ENCODE data around the gene CCDC12.
A peak's percentile ranks its signal among the peaks of the same experiment; 100 is the strongest.

Gene CCDC12

GRCh38 chr3:46889381-46890110 lies 87.0 kb downstream of the CCDC12 start:
- H3K36me3 ChIP-seq (ENCODE audit: insufficient read depth, low read length): no peaks in the 10 kb centered on the region

DNA sequence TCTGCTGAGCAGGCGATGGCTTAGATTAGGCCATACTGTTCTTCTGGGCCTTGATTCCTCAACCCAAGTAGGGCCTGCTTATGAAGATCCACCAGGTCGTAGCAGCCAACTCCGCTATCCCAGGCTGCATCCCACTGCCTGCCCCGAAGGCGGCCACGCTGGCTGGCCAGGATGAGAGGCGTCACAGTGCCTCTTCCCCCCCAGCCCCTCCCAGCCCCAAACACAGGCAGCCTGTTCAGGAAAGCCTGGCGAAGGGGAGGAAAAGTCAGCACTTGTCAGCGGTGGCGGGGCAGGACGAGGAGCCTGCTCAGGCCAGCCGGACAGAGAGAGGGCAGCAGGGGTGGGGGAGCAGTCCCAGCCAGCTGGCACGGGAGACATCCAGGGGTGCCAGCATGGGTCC lies 87.8 kb downstream of the CCDC12 start:
- H3K4me1 ChIP-seq (ENCODE audit: insufficient read depth, low read length): peaks cover 55% of the 10 kb centered on the region

More at GRCh38 chr3:46889381-46890110, 87.0 kb downstream of the CCDC12 start:
- H3K9me3 ChIP-seq (ENCODE audit: control insufficient read depth, insufficient read depth, low read length): no peaks in the 10 kb centered on the region
- H3K4me1 ChIP-seq (ENCODE audit: insufficient read depth, low read length): peaks cover 46% of the 10 kb centered on the region
- no peak overlapping the region for H3K9ac ChIP-seq (ENCODE audit: low read depth, low read length)

GRCh38 chr3:46887980-46888494 lies 88.5 kb downstream of the CCDC12 start:
- Histone ChIP-seq H3K9ac (ENCODE audit: low read depth, low read length) (no peak overlapping the region), H3K4me1 (ENCODE audit: insufficient read depth, low read length) (peaks cover 50% of the 10 kb centered on the region), H3K36me3 (ENCODE audit: insufficient read depth, low read length) (no peaks in the 10 kb centered on the region)

More for the DNA sequence above, 87.8 kb downstream of the CCDC12 start:
- H3K9ac ChIP-seq (ENCODE audit: low read depth, low read length): no peak overlapping the region
- no peaks in the 10 kb centered on the region for H3K36me3 ChIP-seq (ENCODE audit: insufficient read depth, low read length)
- no peaks in the 10 kb centered on the region for H3K9me3 ChIP-seq (ENCODE audit: control insufficient read depth, insufficient read depth, low read length)

GRCh38 chr3:46885612-46886011 lies 90.9 kb downstream of the CCDC12 start:
- Histone ChIP-seq H3K36me3 (ENCODE audit: insufficient read depth, low read length) (no peaks in the 10 kb centered on the region), H3K9me3 (ENCODE audit: control insufficient read depth, insufficient read depth, low read length) (no peaks in the 10 kb centered on the region), H3K4me1 (ENCODE audit: insufficient read depth, low read length) (peaks cover 49% of the 10 kb centered on the region), H3K9ac (ENCODE audit: low read depth, low read length) (no peak overlapping the region)

More at GRCh38 chr3:46887980-46888494, 88.5 kb downstream of the CCDC12 start:
- no peaks in the 10 kb centered on the region for H3K9me3 ChIP-seq (ENCODE audit: control insufficient read depth, insufficient read depth, low read length)

DNA sequence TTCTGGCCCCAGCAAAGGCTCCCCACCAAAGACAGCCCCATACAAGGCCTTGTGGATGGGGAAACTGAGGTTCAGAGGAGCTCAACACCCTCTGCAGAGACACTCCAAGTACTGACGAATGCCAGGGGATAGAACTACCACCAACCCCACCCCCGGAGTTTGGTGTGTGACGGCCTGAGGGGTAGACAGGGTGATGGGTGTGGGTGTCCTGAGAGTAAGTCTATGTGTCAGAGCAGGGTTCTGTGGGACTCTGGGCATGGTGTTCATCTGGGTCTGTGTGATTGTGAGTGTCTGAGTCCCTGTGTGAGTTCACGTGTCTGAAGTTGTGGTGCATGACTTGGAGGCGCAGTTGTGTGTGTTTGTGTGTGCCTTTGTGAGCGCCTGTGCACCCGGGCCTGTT lies 91.6 kb downstream of the CCDC12 start:
- no peak overlapping the region for H3K9ac ChIP-seq (ENCODE audit: low read depth, low read length)
- no peaks in the 10 kb centered on the region for H3K36me3 ChIP-seq (ENCODE audit: insufficient read depth, low read length)
- H3K9me3 ChIP-seq (ENCODE audit: control insufficient read depth, insufficient read depth, low read length): no peaks in the 10 kb centered on the region
- peaks cover 46% of the 10 kb centered on the region for H3K4me1 ChIP-seq (ENCODE audit: insufficient read depth, low read length)

- Histone ChIP-seq H3K9me3 (ENCODE audit: control insufficient read depth, insufficient read depth, low read length) (no peaks in the 10 kb centered on the region), H3K4me1 (ENCODE audit: insufficient read depth, low read length) (peaks cover 41% of the 10 kb centered on the region), H3K36me3 (ENCODE audit: insufficient read depth, low read length) (no peaks in the 10 kb centered on the region), H3K9ac (ENCODE audit: low read depth, low read length) (no peak overlapping the region)
Measured at GRCh38 chr3:46884427-46884826, 92.1 kb downstream of the CCDC12 start.

- peak overlapping the region; percentile 54; the same call in 1 of the 2 replicates for H3K9ac ChIP-seq (ENCODE audit: low read depth, low read length)
- peaks cover 38% of the 10 kb centered on the region for H3K4me1 ChIP-seq (ENCODE audit: insufficient read depth, low read length)
- H3K36me3 ChIP-seq (ENCODE audit: insufficient read depth, low read length): no peaks in the 10 kb centered on the region
- H3K9me3 ChIP-seq (ENCODE audit: control insufficient read depth, insufficient read depth, low read length): no peaks in the 10 kb centered on the region
Measured at GRCh38 chr3:46883830-46884185, 92.7 kb downstream of the CCDC12 start.

DNA sequence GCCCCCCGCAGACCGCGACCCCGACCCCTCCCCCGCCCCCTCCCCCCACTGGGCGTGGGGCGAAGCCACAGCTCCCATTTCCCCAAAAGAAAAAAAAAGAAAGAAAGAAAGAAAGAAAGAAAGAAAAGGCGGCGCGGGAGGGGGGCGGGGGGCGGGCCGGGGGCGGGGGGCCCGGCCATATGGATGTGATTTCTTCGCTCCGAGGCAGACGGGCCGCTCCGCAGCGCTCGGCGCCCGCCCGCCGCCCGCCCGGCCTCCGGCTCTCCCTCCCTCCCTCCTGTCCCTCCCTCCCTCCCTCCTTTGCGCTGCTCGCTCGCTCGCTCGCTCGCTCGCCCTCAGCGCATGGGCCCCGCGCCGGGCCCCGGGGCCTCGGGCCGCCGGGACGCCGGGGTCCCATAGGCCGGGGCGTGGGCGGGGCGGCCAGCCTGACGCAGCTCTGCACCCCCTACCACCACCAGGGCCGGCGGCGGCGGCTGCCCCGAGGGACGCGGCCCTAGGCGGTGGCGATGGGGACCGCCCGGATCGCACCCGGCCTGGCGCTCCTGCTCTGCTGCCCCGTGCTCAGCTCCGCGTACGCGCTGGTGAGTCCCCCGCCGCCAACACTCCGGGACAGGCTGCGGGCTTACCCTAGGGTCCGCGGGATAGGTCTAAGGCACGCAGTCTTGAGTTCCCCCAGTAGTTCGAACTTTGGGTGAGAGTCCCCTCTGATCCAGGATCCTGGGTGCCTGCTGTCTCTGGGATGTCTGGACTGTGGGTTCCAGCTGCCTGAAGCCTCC lies 93.3 kb downstream of the CCDC12 start:
- H3K36me3 ChIP-seq (ENCODE audit: insufficient read depth, low read length): no peaks in the 10 kb centered on the region
- no peaks in the 10 kb centered on the region for H3K9me3 ChIP-seq (ENCODE audit: control insufficient read depth, insufficient read depth, low read length)
- peak overlapping the region; percentile 54; the same call in 1 of the 2 replicates for H3K9ac ChIP-seq (ENCODE audit: low read depth, low read length)
- H3K4me1 ChIP-seq (ENCODE audit: insufficient read depth, low read length): peaks cover 33% of the 10 kb centered on the region

DNA sequence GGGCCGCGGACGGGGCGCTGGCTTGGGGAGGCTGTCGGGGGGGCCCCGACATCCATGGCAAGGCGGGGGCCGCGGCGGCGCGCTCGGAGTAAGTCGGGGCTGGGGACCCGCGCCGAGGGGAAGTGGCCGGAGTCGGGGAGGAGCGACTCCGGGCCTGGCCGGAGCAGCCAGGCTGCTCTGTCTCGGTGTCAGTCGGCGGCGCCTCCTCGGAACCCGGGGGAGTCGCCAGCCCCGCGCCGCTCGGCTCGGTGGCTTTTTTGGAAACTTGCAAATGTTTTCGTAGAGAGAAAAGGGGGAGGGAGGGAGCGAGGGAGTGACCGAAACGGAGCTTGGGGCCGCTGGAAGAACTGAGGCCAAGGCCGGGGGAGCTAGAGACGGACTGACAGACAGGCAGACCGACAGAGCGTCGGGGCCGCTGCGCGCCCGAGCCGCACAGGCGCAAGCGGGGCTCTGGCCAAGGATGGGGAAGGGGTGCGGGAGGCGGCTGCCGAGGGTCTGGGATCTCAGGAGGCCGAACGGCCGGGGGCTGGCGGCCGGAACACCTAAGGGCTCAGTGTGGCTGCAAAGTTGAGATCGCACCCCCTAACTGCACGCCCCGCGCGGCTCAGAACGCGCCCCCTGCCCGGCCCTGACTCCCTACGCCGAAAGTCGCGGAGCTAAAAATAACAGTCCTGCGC lies 94.0 kb downstream of the CCDC12 start:
- Histone ChIP-seq H3K36me3 (ENCODE audit: insufficient read depth, low read length) (no peaks in the 10 kb centered on the region), H3K4me1 (ENCODE audit: insufficient read depth, low read length) (peaks cover 26% of the 10 kb centered on the region), H3K9me3 (ENCODE audit: control insufficient read depth, insufficient read depth, low read length) (no peaks in the 10 kb centered on the region), H3K9ac (ENCODE audit: low read depth, low read length) (peak overlapping the region; percentile 66; the same call in 1 of the 2 replicates)

- Histone ChIP-seq H3K9ac (ENCODE audit: low read depth, low read length) (peak overlapping the region; percentile 66; the same call in 1 of the 2 replicates), H3K4me1 (ENCODE audit: insufficient read depth, low read length) (peaks cover 23% of the 10 kb centered on the region; the same call in 1 of the 2 replicates), H3K36me3 (ENCODE audit: insufficient read depth, low read length) (no peaks in the 10 kb centered on the region), H3K9me3 (ENCODE audit: control insufficient read depth, insufficient read depth, low read length) (no peaks in the 10 kb centered on the region)
Measured at GRCh38 chr3:46881596-46882376, 94.8 kb downstream of the CCDC12 start.

- Histone ChIP-seq H3K9ac (ENCODE audit: low read depth, low read length) (peak overlapping the region; percentile 52; the same call in 1 of the 2 replicates), H3K36me3 (ENCODE audit: insufficient read depth, low read length) (no peaks in the 10 kb centered on the region), H3K9me3 (ENCODE audit: control insufficient read depth, insufficient read depth, low read length) (no peaks in the 10 kb centered on the region), H3K4me1 (ENCODE audit: insufficient read depth, low read length) (peaks cover 23% of the 10 kb centered on the region; the same call in 1 of the 2 replicates)
Measured at GRCh38 chr3:46880884-46881595, 95.5 kb downstream of the CCDC12 start.

- Histone ChIP-seq H3K9me3 (ENCODE audit: control insufficient read depth, insufficient read depth, low read length) (no peaks in the 10 kb centered on the region), H3K4me1 (ENCODE audit: insufficient read depth, low read length) (peaks cover 8% of the 10 kb centered on the region; the same call in 1 of the 2 replicates)
Measured at GRCh38 chr3:46878781-46879436, 97.6 kb downstream of the CCDC12 start.

More at GRCh38 chr3:46878781-46879436, 97.6 kb downstream of the CCDC12 start:
- H3K36me3 ChIP-seq (ENCODE audit: insufficient read depth, low read length): no peaks in the 10 kb centered on the region
- no peak overlapping the region for H3K9ac ChIP-seq (ENCODE audit: low read depth, low read length)
